HEK293T (cell line): ENCODE results near the gene MAN1C1.

Source experiments
- CTCF ChIA-PET: fragments of 350-600 bp; formaldehyde crosslinking; extraction: SDS; loops from one replicate; lab custom pipeline; 2021; ENCODE audit warnings: antibody characterized with exemption, inconsistent platforms; lab: Yijun Ruan, JAX
- POLR2A ChIA-PET: fragments of 350-600 bp; formaldehyde crosslinking; extraction: SDS; loops from one replicate; lab custom pipeline; 2020; ENCODE audit warnings: antibody characterized with exemption, inconsistent platforms; lab: Yijun Ruan, JAX
- DNase-seq: peaks from one replicate; pipeline ENCODE4 v3.0.0; 2012; ENCODE audit warnings: mixed read lengths; ENCODE audit errors: extremely low spot score
- ARNT ChIP-seq: fragments of 450-650 bp; IDR thresholded peaks from 2 replicates; pipeline ENCODE4 v1.6.1; 2017; ENCODE audit warnings: mild to moderate bottlenecking
- BHLHE40 ChIP-seq: fragments of 450-650 bp; IDR thresholded peaks from 2 replicates; pipeline ENCODE4 v1.6.1; 2016; ENCODE audit warnings: mild to moderate bottlenecking, moderate library complexity, borderline replicate concordance
- CTBP1 ChIP-seq: fragments of 450-650 bp; IDR thresholded peaks from 2 replicates; pipeline ENCODE4 v1.6.1; 2016; ENCODE audit warnings: borderline replicate concordance
- ELF4 ChIP-seq: fragments of 450-650 bp; IDR thresholded peaks from 2 replicates; pipeline ENCODE4 v1.6.1; 2017; ENCODE audit warnings: antibody characterized with exemption
- FOXA1 ChIP-seq: fragments of 450-650 bp; IDR thresholded peaks from 2 replicates; pipeline ENCODE4 v1.6.1; 2016; ENCODE audit warnings: mild to moderate bottlenecking
- FOXK2 ChIP-seq: fragments of 450-650 bp; IDR thresholded peaks from 2 replicates; pipeline ENCODE4 v1.6.1; 2016; ENCODE audit warnings: mild to moderate bottlenecking
- FOXM1 ChIP-seq: fragments of 450-650 bp; IDR thresholded peaks from 2 replicates; pipeline ENCODE4 v1.6.1; 2017; ENCODE audit warnings: mild to moderate bottlenecking, borderline replicate concordance
- HDGF ChIP-seq: fragments of 450-650 bp; IDR thresholded peaks from 2 replicates; pipeline ENCODE4 v1.6.1; 2017; ENCODE audit warnings: antibody characterized with exemption, borderline replicate concordance
- L3MBTL2 ChIP-seq: fragments of 450-650 bp; conservative IDR thresholded peaks from 2 replicates; pipeline ENCODE4 v1.6.1; 2016; ENCODE audit warnings: mild to moderate bottlenecking
- LEF1 ChIP-seq: fragments of 450-650 bp; IDR thresholded peaks from 2 replicates; pipeline ENCODE4 v1.6.1; 2017; ENCODE audit warnings: mild to moderate bottlenecking, borderline replicate concordance
- NFRKB ChIP-seq: fragments of 450-650 bp; IDR thresholded peaks from 2 replicates; pipeline ENCODE4 v1.6.1; 2016; ENCODE audit warnings: mild to moderate bottlenecking, moderate library complexity
- PKNOX1 ChIP-seq: fragments of 450-650 bp; IDR thresholded peaks from 2 replicates; pipeline ENCODE4 v1.6.1; 2016
- SP1 ChIP-seq: fragments of 450-650 bp; IDR thresholded peaks from 2 replicates; pipeline ENCODE4 v1.6.1; 2017
- SUZ12 ChIP-seq: fragments of 450-650 bp; IDR thresholded peaks from 2 replicates; pipeline ENCODE4 v1.6.1; 2016; ENCODE audit warnings: mild to moderate bottlenecking
- TARDBP ChIP-seq: fragments of 450-650 bp; IDR thresholded peaks from 2 replicates; pipeline ENCODE4 v1.6.1; 2016
- ZNF384 ChIP-seq: fragments of 450-650 bp; IDR thresholded peaks from 2 replicates; pipeline ENCODE4 v1.6.1; 2016

The MAN1C1 gene

GRCh38 chr1:25715888-25716287, 99.3 kb downstream of the MAN1C1 start:
- POLR2A ChIA-PET, result no interaction called here
- TF ChIP-seq SUZ12, result no peak
- TF ChIP-seq LEF1, result no peak
- peak; percentile 59 for TF ChIP-seq L3MBTL2
- CTCF ChIA-PET, result no interaction called here
- DNase-seq, result no peak

GRCh38 chr1:25716320-25716719, 99.7 kb downstream of the MAN1C1 start:
- TF ChIP-seq HDGF (no peak), L3MBTL2 (no peak), CTBP1 (no peak), BHLHE40 (no peak), FOXA1 (no peak), ARNT (no peak)
- ChIA-PET POLR2A (no interaction called here), CTCF (no interaction called here)
- no peak for DNase-seq

- ChIA-PET CTCF (no interaction called here), POLR2A (no interaction called here)
- TF ChIP-seq CTBP1 (no peak), NFRKB (no peak), BHLHE40 (no peak), TARDBP (no peak), ARNT (no peak), ELF4 (no peak), ZNF384 (no peak), HDGF (no peak), LEF1 (no peak), L3MBTL2 (no peak), SUZ12 (no peak), PKNOX1 (no peak), SP1 (no peak)
- DNase-seq, result no peak
Observed at GRCh38 chr1:25718732-25719131, 102.1 kb downstream of the MAN1C1 start.

DNA sequence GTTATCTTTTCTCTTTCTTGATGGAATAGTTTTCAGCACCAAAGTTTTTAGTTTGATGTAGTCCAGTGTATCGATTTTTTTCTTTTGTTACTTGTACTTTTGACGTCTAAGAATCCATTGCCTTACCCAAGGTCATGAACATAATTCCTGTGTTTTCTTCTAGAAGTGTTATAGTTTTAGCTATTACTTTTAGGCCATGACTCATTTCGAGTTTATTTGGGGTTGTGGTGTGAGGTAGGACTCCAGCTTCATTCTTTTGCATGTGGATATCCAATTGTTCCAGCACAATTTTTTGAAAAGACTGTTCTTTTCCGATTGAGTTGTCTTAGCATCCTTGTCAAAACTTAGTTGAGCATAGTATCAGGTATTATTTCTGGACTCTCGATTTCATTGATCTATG, 104.0 kb downstream of the MAN1C1 start:
- ChIA-PET CTCF (no interaction called here), POLR2A (no interaction called here)
- no peak for TF ChIP-seq ARNT
- no peak for TF ChIP-seq FOXK2
- TF ChIP-seq HDGF, result no peak
- no peak for TF ChIP-seq L3MBTL2
- no peak for TF ChIP-seq CTBP1
- no peak for TF ChIP-seq PKNOX1
- no peak for TF ChIP-seq BHLHE40
- TF ChIP-seq SUZ12, result no peak
- TF ChIP-seq FOXM1, result no peak
- TF ChIP-seq ELF4, result no peak
- no peak for TF ChIP-seq FOXA1
- no peak for TF ChIP-seq ZNF384
- TF ChIP-seq TARDBP, result no peak
- TF ChIP-seq NFRKB, result no peak
- no peak for TF ChIP-seq SP1
- DNase-seq, result no peak

- POLR2A ChIA-PET, result no interaction called here
Observed at GRCh38 chr1:25723250-25723880, 106.8 kb downstream of the MAN1C1 start.

DNA sequence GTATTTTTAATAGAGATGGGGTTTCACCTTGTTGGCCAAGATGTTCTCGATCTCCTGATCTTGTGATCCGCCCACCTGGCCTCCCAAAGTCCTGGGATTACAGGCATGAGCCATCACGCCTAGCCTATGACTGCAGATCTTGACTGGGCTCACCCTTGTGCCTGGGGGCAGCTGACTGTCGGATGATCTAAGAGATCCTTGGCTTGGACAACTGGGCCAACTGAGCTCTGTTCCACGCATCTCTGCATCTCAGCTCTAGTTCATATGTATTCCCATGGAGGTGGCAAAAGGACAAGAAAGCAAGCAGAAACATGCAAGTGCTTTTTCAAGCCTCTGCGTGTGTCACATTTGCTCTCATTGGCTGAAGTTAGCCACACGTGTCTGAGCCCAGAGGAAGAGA, 107.6 kb downstream of the MAN1C1 start:
- TF ChIP-seq ZNF384 (no peak), TARDBP (no peak), CTBP1 (no peak), ARNT (no peak), SUZ12 (no peak), ELF4 (no peak), LEF1 (no peak), NFRKB (no peak), L3MBTL2 (no peak), SP1 (no peak), BHLHE40 (no peak), PKNOX1 (no peak), FOXK2 (no peak), HDGF (no peak)
- ChIA-PET POLR2A (no interaction called here), CTCF (interaction anchor here (1.1 kb wide), 1 partner anchor 101 kb away, joined by 4 read pairs; no protein-coding TSS in a partner anchor)

More at GRCh38 chr1:25723250-25723880, 106.8 kb downstream of the MAN1C1 start:
- no peak for DNase-seq
- TF ChIP-seq FOXM1 (no peak), CTBP1 (no peak), HDGF (no peak), PKNOX1 (no peak), BHLHE40 (no peak), SP1 (no peak), ARNT (no peak), ELF4 (no peak), SUZ12 (no peak), FOXK2 (no peak), L3MBTL2 (no peak)
- CTCF ChIA-PET, result no interaction called here

More for the DNA sequence above, 107.6 kb downstream of the MAN1C1 start:
- DNase-seq, result no peak
